HK-2 (cell line): Measurements from ENCODE around the gene SAV1.
"Not testable (repeated sequence)": the region's sequence is repeated elsewhere in the genome, so short reads cannot be mapped to it uniquely, and the experiment has no call there.

Source experiments
- DNase-seq: peaks from one replicate; pipeline ENCODE4 v3.0.0-alpha.2; 2018; ENCODE audit not compliant: unreplicated experiment

Gene SAV1

DNA sequence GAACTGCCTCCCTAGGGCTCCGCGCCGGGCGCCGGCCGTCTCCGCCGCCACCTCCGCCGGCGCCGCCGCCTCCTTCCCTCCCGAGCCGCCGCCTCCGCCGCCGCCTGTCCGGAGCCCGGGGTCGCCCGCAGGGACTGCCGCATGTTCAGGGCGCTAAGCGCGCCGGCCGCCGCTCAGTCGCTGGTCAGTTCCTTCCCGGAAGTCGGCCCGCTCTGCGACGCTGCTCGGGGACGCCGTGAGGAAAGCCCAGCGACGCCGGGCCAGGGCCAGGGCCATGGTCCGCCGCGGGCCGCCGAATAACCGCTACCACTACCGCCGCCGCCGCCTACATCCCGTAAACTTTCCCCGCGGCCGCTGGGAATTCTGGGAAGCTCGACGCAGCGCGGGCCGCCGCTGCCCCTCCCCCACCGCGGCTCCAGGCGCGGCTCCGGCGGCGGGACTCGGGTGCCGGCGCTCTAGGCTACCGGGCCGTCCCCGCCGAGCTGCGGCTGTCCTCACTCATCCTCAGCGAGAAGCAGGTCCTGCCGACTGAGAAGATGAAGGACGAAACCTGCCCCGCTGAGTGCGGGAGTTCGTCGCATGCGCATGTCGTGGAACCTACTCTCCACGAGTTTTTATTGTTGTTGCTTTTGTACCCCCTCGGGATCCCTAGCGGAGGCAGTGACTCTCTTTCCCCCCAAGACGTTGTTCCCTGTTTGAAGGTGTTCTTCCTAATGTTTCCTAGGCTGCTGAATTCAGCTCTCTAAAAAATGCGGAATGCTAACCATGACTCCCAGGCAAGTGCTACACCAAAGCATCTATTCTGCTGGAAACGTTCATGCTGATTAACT lies at the start of gene SAV1:
TSS of gene SAV1 (minus strand) at position 311 of the 830 bp plus-strand sequence. CDS start 339 bp downstream, outside the sequence.
- DNase-seq: peak; percentile 77

GRCh38 chr14:50717811-50718210 lies 49.7 kb upstream of the SAV1 start:
- DNase-seq: no peak

GRCh38 chr14:50714450-50715073 lies 46.5 kb upstream of the SAV1 start:
- no peak for DNase-seq

- no peak for DNase-seq
These were observed 42.9 kb upstream of the SAV1 start for GRCh38 chr14:50711043-50711442.

- DNase-seq: no peak
These were observed 37.0 kb upstream of the SAV1 start for GRCh38 chr14:50705026-50705593.

GRCh38 chr14:50704454-50705010 lies 36.4 kb upstream of the SAV1 start:
- no peak for DNase-seq

DNA sequence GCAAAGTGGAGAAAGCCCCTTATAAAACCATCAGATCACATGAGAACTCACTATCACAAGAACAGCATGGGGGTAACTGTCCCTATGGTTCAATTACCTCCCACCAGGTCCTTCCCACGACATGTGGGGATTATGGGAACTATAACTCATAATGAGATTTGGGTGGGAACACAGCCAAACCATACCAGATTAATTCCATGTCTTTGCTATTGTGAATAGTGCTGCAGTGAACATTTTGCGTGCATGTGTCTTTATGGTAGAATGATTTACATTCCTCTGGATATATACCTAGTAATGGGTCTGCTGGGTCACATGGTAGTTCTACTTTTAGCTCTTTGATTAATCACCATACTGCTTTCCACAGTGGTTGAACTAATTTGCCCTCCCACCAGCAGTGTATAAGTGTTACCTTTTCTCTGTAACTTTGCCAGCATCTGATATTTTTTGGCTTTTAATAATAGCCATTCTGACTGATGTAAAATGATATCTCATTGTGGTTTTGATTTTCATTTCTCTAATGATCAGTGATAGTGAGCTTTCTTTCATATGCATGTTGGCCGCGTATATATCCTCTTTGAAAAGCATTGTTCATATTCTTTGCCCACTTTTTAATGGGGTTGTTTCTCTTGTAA lies 29.7 kb upstream of the SAV1 start:
- no peak for DNase-seq

GRCh38 chr14:50694260-50694659 lies 26.2 kb upstream of the SAV1 start:
- not testable (repeated sequence) for DNase-seq

DNA sequence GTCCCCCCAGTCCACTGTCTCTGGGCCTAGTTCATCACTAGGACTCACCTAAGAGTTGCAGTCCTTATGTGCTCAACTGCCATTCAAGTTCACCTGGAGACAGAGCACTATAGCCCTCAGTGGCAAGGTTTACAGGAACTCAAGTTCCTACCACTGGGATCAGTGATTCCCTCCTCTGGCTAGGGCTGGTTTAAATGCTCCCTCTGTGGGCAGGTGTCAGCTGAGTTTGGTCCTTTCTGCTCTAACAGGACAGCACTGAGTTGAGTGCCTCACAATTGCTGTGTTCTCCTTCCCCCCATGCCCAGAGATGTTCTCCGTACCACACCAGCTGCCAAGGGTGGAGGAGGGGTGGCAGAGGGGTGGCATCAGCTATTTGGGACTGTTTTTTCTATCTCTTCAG lies 20.8 kb upstream of the SAV1 start:
- no peak for DNase-seq

GRCh38 chr14:50679674-50680073 lies 11.6 kb upstream of the SAV1 start:
- no peak for DNase-seq

GRCh38 chr14:50678163-50678562 lies 10.1 kb upstream of the SAV1 start:
- no peak for DNase-seq

DNA sequence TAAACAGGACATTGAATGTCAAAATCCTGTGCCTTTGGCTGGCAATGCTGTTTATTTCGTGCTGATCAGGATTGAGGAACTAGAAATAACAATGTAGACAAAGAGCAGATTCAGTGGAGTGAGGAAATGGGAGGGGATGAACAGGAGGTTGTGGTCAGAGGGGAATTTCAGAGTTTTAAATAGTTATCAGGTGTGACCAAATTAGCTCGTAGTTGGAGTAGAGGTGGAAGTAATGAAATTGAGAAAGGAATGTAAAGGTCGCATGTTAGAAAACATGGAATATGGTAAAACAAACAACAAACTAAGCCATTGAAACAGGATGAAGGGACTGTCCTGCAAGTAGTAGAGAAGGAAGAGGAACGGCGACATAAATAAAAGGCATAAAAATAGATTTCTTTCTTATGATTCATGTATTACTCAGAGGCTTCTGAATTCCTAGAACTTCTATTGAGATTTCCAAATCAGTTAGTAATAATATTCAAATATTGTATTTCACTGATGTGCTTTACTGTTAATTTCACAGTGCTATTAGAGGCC lies 9.5 kb upstream of the SAV1 start:
- no peak for DNase-seq

DNA sequence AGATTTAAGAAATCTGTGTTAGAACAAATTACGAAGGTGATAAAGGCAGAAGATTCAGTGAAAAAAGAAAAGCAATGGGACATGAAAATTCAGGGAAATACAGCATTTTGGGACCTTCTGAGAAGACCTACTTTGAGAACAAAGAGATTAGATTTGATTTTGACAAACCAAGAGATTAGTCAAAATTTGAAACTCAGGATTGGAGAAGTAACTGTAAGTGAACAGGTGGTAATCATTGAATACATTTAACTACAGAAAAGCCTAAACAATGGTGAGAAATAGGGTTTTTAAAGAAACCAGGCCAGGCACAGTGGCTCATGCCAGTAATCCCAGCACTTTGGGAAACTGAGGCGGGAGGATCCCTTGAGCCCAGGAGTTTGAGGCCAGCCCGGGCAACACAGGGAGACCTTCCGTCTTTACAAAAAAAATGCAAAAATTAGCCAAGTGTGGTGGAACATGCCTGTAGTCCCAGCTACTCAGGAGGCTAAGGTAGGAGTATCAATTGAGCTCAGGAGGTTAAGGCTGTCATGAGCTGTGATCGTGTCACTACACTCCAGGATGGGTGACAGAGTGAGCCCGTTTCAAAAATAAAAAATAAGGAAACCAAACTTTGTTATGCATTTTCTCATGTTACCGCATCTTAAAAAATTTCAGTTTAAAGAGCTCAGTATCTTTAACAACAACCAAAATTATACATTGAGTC lies 8.9 kb upstream of the SAV1 start:
- DNase-seq: no peak

DNA sequence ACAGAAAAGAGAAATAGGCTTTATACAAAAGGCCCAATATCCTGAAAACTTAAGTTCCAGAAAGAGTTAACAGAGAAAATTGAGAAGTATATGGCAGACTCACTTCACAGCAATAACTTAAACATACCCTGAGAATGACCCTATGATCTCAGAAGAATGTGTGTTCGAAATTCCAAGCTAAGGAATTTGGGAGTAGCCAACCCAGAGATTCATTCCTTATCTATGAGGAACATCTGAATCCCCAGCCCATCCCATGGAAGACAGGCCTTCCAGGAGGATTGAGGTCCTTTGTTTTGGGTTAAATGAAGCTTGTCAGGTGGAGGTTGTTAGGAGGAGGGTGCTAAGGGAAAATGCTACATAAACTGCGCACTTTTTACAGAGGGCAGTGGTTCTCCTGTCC lies 7.5 kb upstream of the SAV1 start:
- no peak for DNase-seq

DNA sequence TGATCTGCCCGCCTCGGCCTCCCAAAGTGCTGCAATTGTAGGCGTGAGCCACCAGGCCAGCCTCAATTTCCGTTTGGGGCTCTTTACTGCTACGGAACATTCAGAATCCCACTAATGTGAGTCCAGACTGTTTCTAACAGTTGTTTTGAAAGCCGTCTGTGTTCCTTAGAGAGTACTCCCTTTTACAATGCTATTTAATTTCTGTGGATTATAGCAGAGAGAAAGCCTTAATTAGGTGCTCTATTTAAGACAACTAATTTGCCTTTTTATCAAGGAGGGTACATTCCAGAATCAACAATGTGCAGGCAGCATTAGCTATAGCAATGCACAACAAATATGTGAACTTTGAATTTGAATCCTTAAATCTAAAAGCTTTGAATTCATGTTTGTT lies 2.8 kb upstream of the SAV1 start:
- DNase-seq: no peak

GRCh38 chr14:50670196-50670865 lies 2.2 kb upstream of the SAV1 start:
- DNase-seq: no peak

DNA sequence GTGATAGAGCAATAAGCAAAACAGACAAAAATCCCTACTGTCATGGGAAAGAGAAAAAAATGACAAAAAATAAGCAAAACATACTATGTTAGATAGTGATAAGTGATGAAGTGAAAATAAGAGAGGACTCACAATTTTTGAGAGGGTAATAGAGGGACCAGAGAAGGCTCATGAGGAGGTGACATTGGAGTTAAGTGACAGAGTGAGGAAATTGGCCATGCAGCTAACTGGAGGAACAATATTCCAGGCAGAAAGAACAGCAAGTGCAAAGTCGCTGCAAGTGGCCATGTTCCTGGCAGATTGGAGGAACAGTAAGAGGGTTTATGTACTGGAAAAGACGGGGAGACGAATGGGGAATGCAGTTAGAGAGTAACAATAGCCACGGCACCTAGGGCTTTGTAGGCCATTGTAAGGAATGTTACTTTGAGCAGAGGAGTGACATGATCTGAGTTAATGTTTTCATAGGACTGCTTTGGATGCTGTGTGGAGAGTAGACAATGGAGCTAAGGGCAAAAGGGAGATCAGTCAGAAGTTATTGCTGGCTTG lies 1.4 kb upstream of the SAV1 start:
- DNase-seq: no peak

GRCh38 chr14:50668826-50669143 lies 679 bp upstream of the SAV1 start:
- DNase-seq: no peak

- DNase-seq: no peak
These were observed 466 bp downstream of the SAV1 start for GRCh38 chr14:50667684-50667995.

- peak; percentile 44 for DNase-seq
These were observed 1.1 kb downstream of the SAV1 start for GRCh38 chr14:50666772-50667683.
